OCI-LY1 (cell line): ENCODE measurements around the gene ADAMTSL3.

Experiments
- EZH2 ChIP-seq: fragments of 200-600 bp; sonication (generic), shearing (Covaris generic); IDR thresholded peaks from 2 replicates; pipeline ENCODE4 v1.8.0; 2017; ENCODE audit warnings: borderline replicate concordance, mixed run types, mild to moderate bottlenecking, antibody characterized with exemption, low read length, moderate library complexity, mixed read lengths
- TF ChIP-seq, protein P1 (sequence below): fragments of 200-600 bp; sonication (generic), shearing (Covaris generic); IDR thresholded peaks from 2 replicates; pipeline ENCODE4 v1.5.1; 2017; ENCODE audit warnings: mild to moderate bottlenecking, antibody characterized with exemption, low read length, moderate library complexity, mixed read lengths

DNA sequence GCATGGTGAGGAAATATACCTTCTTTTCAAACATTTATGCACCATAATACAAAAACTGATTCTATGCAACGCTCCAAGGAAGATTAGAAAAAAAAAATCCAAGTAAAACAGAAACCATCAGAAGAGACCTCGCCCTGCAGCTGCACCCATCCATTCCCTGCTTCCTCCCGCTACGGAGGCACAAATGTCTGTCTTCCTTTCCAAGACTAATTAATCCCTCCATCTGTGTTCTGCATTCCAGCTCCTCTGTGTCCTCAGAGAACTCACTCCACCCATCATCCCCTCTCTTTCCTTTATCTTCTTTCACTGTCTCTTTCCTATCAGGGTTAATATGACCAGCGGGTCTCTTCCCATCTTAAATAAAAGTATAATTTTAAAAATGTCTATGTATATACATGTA is 196.1 kb downstream of the ADAMTSL3 start:
- TF ChIP-seq, protein P1, sequence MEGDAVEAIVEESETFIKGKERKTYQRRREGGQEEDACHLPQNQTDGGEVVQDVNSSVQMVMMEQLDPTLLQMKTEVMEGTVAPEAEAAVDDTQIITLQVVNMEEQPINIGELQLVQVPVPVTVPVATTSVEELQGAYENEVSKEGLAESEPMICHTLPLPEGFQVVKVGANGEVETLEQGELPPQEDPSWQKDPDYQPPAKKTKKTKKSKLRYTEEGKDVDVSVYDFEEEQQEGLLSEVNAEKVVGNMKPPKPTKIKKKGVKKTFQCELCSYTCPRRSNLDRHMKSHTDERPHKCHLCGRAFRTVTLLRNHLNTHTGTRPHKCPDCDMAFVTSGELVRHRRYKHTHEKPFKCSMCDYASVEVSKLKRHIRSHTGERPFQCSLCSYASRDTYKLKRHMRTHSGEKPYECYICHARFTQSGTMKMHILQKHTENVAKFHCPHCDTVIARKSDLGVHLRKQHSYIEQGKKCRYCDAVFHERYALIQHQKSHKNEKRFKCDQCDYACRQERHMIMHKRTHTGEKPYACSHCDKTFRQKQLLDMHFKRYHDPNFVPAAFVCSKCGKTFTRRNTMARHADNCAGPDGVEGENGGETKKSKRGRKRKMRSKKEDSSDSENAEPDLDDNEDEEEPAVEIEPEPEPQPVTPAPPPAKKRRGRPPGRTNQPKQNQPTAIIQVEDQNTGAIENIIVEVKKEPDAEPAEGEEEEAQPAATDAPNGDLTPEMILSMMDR = no peak
- TF ChIP-seq EZH2 = no peak
